K562 (cell line): ENCODE results near the gene GREB1. TPM values are rescaled to one million over a fixed set of nuclear protein-coding genes. Genes with fewer than 3 reads are reported as not detected.

Experiments used
- BRD4 ChIP-seq: fragments of 200-600 bp; sonication (generic); IDR thresholded peaks from 2 replicates; pipeline ENCODE4 v1.6.1; 2017; ENCODE audit warnings: inconsistent platforms
- CBFA2T3 ChIP-seq: fragments of 450-650 bp; IDR thresholded peaks from 2 replicates; pipeline ENCODE4 v1.6.1; 2017
- EHMT2 ChIP-seq: fragments of 450-650 bp; IDR thresholded peaks from 2 replicates; pipeline ENCODE4 v1.6.1; 2018; ENCODE audit warnings: antibody characterized with exemption
- ELF4 ChIP-seq: fragments of 450-650 bp; formaldehyde crosslinking; IDR thresholded peaks from 2 replicates; pipeline ENCODE4 v1.4.0; 2022; ENCODE audit warnings: missing genetic modification characterization
- ETV6 ChIP-seq, 3 experiments: fragments of 150-350 bp in 1 of 3; sonication (generic) in 1 of 3; formaldehyde crosslinking in 1 of 3; IDR thresholded peaks; 2 replicates each; pipeline versions ENCODE4 v1.6.1 to v1.8.0; 2014 to 2022; ENCODE audit warnings: borderline replicate concordance in 2 of 3, low read depth in 2 of 3, antibody characterized with exemption in 1 of 3, low read length in 1 of 3, mild to moderate bottlenecking in 1 of 3, missing genetic modification reagents in 1 of 3
- MAZ ChIP-seq, 2 experiments: fragments of 450-650 bp in 1 of 2; sonication (generic) in 1 of 2; formaldehyde crosslinking; IDR thresholded peaks in 1 of 2; conservative IDR thresholded peaks in 1 of 2; 2 replicates each; pipeline versions ENCODE4 v1.4.0 to v1.5.0; 2020; ENCODE audit warnings: mild to moderate bottlenecking in 1 of 2, missing genetic modification reagents in 1 of 2
- MTA1 ChIP-seq: fragments of 450-650 bp; IDR thresholded peaks from 2 replicates; pipeline ENCODE4 v1.6.1; 2017; ENCODE audit warnings: borderline replicate concordance
- PHTF2 ChIP-seq: fragments of 250-450 bp; sonication (Bioruptor Pico); IDR thresholded peaks from 2 replicates; pipeline ENCODE4 v1.5.0; 2021; ENCODE audit warnings: mild to moderate bottlenecking
- POLR2B ChIP-seq: fragments of 450-650 bp; IDR thresholded peaks from 2 replicates; pipeline ENCODE4 v1.6.1; 2018; ENCODE audit warnings: low read depth; ENCODE audit not compliant: partially characterized antibody
- RFX1 ChIP-seq: fragments of 450-650 bp; IDR thresholded peaks from 2 replicates; pipeline ENCODE4 v1.6.1; 2016; ENCODE audit warnings: mild to moderate bottlenecking, moderate library complexity
- TAF9B ChIP-seq: fragments of 450-650 bp; IDR thresholded peaks from 2 replicates; pipeline ENCODE4 v1.6.1; 2018; ENCODE audit warnings: mild to moderate bottlenecking; ENCODE audit not compliant: partially characterized antibody
- TEAD4 ChIP-seq, 2 experiments: sonication (generic) in 1 of 2; formaldehyde crosslinking in 1 of 2; IDR thresholded peaks; 2 replicates each; pipeline versions ENCODE4 v1.6.1 to v1.8.0; 2012 to 2022; ENCODE audit warnings: borderline replicate concordance in 1 of 2, inconsistent platforms in 1 of 2, low read length in 1 of 2, mild to moderate bottlenecking in 1 of 2, missing genetic modification reagents in 1 of 2
- ZC3H11A ChIP-seq: IDR thresholded peaks from 2 replicates; pipeline ENCODE4 v1.6.1; 2012; ENCODE audit warnings: low read depth, low read length, improper control_type of control experiment
- ZNF124 ChIP-seq: sonication (generic); formaldehyde crosslinking; IDR thresholded peaks from 2 replicates; pipeline ENCODE4 v1.8.1; 2022; ENCODE audit warnings: missing genetic modification reagents
- ZNF589 ChIP-seq: fragments of 200-800 bp; sonication (Bioruptor generic); IDR thresholded peaks from 2 replicates; pipeline ENCODE4 v1.6.1; 2016; ENCODE audit warnings: low read depth, missing genetic modification characterization, missing compliant biosample characterization
- polyA plus RNA-seq, 8 experiments: library from polyadenylated mRNA; depleted of rRNA in 4 of 8; stranded (reverse) in 5 of 8; unstranded in 3 of 8; fragments of >200 nt; fragmentation: Nextera tagmentation in 2 of 8; fragmentation: Illumina TruSeq in 1 of 8; extraction: Ambion mirVana in 2 of 8; extraction: Trizol in 1 of 8; gene quantifications; 2 replicates each; pipeline versions ENCODE4 v1.2.1 to v1.2.3, GENCODE V29; 2011 to 2014; ENCODE audit warnings: inconsistent platforms in 1 of 8, missing spikeins in 1 of 8
- total RNA-seq, 7 experiments: library from RNA; depleted of rRNA in 6 of 7; stranded (reverse); fragments of >200 nt in 6 of 7; fragmentation: Illumina TruSeq in 2 of 7; extraction: Trizol in 2 of 7; gene quantifications; 2 replicates each; pipeline versions ENCODE4 v1.2.1 to v1.2.3, GENCODE V29; 2011 to 2021; ENCODE audit warnings: low replicate concordance in 1 of 7
- TF ChIP-seq, protein P1 (sequence below): sonication (generic); formaldehyde crosslinking; IDR thresholded peaks from 2 replicates; pipeline ENCODE4 v1.8.0; 2022; ENCODE audit warnings: mild to moderate bottlenecking, missing genetic modification reagents, borderline replicate concordance
- TF ChIP-seq, protein P2 (sequence below): fragments of 250-450 bp; sonication (Bioruptor Pico); IDR thresholded peaks from 2 replicates; pipeline ENCODE4 v1.4.0; 2020; ENCODE audit warnings: mild to moderate bottlenecking, moderate library complexity, borderline replicate concordance
- TF ChIP-seq, protein P3 (sequence below): sonication (generic); formaldehyde crosslinking; IDR thresholded peaks from 2 replicates; pipeline ENCODE4 v1.8.1; 2023; ENCODE audit warnings: mild to moderate bottlenecking, missing genetic modification reagents
- TF ChIP-seq, protein P4 (sequence below): sonication (generic); formaldehyde crosslinking; IDR thresholded peaks from 2 replicates; pipeline ENCODE4 v1.8.1; 2022; ENCODE audit warnings: missing genetic modification reagents

Gene GREB1
- total and polyA plus RNA-seq, 9 of the 15 experiments (the other 6 are each of a cell fraction or from before 2014, with no cell fraction given), result 0.04 to 0.86 (median 0.10) TPM; not detected in 1

DNA sequence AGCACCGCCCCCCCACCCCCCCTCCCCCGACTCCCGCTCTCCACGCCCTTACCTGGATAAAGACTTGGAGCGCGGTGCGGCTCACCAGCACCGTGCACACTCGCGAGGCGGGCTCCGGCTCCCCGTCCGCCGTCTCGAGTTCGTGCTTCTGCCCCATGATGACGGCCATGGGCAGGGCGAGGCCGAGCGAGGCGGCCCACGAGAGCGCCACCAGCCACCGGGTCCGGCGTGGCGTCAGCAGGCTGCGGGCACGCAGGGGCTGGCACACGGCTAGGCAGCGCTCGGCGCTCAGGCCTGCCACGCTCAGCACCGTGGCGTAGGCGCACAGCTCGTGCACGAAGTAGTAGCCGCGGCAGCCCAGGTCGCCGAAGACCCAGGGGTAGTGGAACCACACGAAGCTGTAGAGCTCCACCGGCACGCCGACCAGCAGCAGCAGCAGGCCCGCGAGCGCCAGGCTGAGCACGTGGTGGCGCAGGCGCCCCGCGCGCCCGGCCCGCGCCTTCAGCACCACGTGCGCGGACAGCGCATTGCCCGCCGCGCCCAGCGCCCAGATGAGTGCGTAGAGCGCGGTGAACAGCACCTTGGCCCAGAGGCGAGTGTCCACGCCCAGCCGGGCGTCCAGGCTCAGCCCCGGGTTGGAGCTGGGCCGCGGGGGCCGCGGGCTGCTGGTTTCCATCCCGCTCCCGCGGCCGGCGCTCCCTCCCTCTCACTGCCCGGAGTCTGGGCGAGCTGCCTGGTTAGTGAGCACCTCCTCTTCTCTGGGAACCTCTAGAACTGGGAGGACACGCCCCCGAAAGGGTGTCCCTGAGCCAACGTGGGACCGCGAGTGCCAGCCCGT, 135.8 kb downstream of the GREB1 start, which contains the start of gene NTSR2 (continued):
- TF ChIP-seq, protein P1, sequence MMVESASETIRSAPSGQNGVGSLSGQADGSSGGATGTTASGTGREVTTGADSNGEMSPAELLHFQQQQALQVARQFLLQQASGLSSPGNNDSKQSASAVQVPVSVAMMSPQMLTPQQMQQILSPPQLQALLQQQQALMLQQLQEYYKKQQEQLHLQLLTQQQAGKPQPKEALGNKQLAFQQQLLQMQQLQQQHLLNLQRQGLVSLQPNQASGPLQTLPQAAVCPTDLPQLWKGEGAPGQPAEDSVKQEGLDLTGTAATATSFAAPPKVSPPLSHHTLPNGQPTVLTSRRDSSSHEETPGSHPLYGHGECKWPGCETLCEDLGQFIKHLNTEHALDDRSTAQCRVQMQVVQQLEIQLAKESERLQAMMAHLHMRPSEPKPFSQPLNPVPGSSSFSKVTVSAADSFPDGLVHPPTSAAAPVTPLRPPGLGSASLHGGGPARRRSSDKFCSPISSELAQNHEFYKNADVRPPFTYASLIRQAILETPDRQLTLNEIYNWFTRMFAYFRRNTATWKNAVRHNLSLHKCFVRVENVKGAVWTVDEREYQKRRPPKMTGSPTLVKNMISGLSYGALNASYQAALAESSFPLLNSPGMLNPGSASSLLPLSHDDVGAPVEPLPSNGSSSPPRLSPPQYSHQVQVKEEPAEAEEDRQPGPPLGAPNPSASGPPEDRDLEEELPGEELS, result no peak
- TF ChIP-seq TEAD4 (IDR thresholded peaks at IDR 0.05; ENCODE audit: low read length), result no peak
- TF ChIP-seq TEAD4 (CRISPR knock-in tag; IDR thresholded peaks at IDR 0.05; ENCODE audit: borderline replicate concordance), result no peak
- TF ChIP-seq POLR2B, result no peak
- TF ChIP-seq, protein P2, sequence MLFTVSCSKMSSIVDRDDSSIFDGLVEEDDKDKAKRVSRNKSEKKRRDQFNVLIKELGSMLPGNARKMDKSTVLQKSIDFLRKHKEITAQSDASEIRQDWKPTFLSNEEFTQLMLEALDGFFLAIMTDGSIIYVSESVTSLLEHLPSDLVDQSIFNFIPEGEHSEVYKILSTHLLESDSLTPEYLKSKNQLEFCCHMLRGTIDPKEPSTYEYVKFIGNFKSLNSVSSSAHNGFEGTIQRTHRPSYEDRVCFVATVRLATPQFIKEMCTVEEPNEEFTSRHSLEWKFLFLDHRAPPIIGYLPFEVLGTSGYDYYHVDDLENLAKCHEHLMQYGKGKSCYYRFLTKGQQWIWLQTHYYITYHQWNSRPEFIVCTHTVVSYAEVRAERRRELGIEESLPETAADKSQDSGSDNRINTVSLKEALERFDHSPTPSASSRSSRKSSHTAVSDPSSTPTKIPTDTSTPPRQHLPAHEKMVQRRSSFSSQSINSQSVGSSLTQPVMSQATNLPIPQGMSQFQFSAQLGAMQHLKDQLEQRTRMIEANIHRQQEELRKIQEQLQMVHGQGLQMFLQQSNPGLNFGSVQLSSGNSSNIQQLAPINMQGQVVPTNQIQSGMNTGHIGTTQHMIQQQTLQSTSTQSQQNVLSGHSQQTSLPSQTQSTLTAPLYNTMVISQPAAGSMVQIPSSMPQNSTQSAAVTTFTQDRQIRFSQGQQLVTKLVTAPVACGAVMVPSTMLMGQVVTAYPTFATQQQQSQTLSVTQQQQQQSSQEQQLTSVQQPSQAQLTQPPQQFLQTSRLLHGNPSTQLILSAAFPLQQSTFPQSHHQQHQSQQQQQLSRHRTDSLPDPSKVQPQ (CRISPR knock-in tag), result no peak
- no peak for TF ChIP-seq MTA1
- no peak for TF ChIP-seq MAZ (CRISPR knock-in tag; conservative IDR thresholded peaks at IDR 0.05 in 1 of 2, IDR thresholded peaks at IDR 0.05 in 1 of 2)
- TF ChIP-seq RFX1, result no peak
- TF ChIP-seq ELF4 (CRISPR knock-in tag), result no peak
- TF ChIP-seq TAF9B, result no peak
- no peak for TF ChIP-seq PHTF2 (CRISPR knock-in tag)
- TF ChIP-seq ZNF124 (CRISPR knock-in tag), result no peak
- no peak for TF ChIP-seq ZC3H11A
- TF ChIP-seq BRD4, result no peak
- TF ChIP-seq ETV6 (IDR thresholded peaks at IDR 0.05; ENCODE audit: borderline replicate concordance in 1 of 2, low read depth in 2 of 2, low read length in 1 of 2), result no peak
- no peak for TF ChIP-seq ETV6 (CRISPR knock-in tag; IDR thresholded peaks at IDR 0.05; ENCODE audit: borderline replicate concordance)
- no peak for TF ChIP-seq ZNF589 (CRISPR knock-in tag)
- TF ChIP-seq, protein P3, sequence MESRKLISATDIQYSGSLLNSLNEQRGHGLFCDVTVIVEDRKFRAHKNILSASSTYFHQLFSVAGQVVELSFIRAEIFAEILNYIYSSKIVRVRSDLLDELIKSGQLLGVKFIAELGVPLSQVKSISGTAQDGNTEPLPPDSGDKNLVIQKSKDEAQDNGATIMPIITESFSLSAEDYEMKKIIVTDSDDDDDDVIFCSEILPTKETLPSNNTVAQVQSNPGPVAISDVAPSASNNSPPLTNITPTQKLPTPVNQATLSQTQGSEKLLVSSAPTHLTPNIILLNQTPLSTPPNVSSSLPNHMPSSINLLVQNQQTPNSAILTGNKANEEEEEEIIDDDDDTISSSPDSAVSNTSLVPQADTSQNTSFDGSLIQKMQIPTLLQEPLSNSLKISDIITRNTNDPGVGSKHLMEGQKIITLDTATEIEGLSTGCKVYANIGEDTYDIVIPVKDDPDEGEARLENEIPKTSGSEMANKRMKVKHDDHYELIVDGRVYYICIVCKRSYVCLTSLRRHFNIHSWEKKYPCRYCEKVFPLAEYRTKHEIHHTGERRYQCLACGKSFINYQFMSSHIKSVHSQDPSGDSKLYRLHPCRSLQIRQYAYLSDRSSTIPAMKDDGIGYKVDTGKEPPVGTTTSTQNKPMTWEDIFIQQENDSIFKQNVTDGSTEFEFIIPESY (CRISPR knock-in tag), result peak; percentile 99
- TF ChIP-seq, protein P4, sequence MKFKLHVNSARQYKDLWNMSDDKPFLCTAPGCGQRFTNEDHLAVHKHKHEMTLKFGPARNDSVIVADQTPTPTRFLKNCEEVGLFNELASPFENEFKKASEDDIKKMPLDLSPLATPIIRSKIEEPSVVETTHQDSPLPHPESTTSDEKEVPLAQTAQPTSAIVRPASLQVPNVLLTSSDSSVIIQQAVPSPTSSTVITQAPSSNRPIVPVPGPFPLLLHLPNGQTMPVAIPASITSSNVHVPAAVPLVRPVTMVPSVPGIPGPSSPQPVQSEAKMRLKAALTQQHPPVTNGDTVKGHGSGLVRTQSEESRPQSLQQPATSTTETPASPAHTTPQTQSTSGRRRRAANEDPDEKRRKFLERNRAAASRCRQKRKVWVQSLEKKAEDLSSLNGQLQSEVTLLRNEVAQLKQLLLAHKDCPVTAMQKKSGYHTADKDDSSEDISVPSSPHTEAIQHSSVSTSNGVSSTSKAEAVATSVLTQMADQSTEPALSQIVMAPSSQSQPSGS (CRISPR knock-in tag), result no peak
- TF ChIP-seq CBFA2T3, result no peak
- peak; percentile 71 for TF ChIP-seq EHMT2
